DND-41 (cell line): ENCODE data around the gene WNK2.

ENCODE experiments used
- ATAC-seq: fragments of 200-7000 bp; cut with Tn5 transposase; 3 replicates; pipeline ENCODE4 v1.9.1; 2021; ENCODE audit warnings: low read depth; ENCODE audit not compliant: insufficient read depth
- DNase-seq: peaks from one replicate; pipeline ENCODE4 v3.0.0-alpha.2; 2020
- H2AFZ ChIP-seq: 2 replicates; pipeline ENCODE4 v1.6.0; 2012; ENCODE audit warnings: low read depth, low read length
- H3K27ac ChIP-seq: 2 replicates; pipeline ENCODE4 v1.5.1; 2012; ENCODE audit warnings: low read length, inconsistent platforms
- H3K27me3 ChIP-seq: fragments of 200-600 bp; sonication (generic); 2 replicates; pipeline ENCODE4 v1.6.0; 2012; ENCODE audit warnings: low read length, mild to moderate bottlenecking, inconsistent platforms; ENCODE audit not compliant: insufficient read depth, poor library complexity
- H3K36me3 ChIP-seq: 2 replicates; pipeline ENCODE4 v1.5.1; 2012; ENCODE audit warnings: low read length, inconsistent platforms; ENCODE audit not compliant: insufficient read depth
- H3K4me1 ChIP-seq: 2 replicates; pipeline ENCODE4 v1.5.1; 2012; ENCODE audit warnings: mild to moderate bottlenecking, low read length; ENCODE audit not compliant: insufficient read depth
- H3K4me2 ChIP-seq: 2 replicates; pipeline ENCODE4 v1.6.0; 2012; ENCODE audit warnings: mild to moderate bottlenecking, moderate library complexity, low read length, inconsistent platforms; ENCODE audit not compliant: insufficient read depth
- H3K4me3 ChIP-seq, 2 experiments: fragments of 200-600 bp in 1 of 2; shearing (Covaris generic) in 1 of 2; 2 replicates each; pipeline ENCODE4 v1.5.1; 2012 to 2016; ENCODE audit warnings: inconsistent platforms in 2 of 2, low read length in 2 of 2, mild to moderate bottlenecking in 2 of 2, low read depth in 1 of 2, moderate library complexity in 1 of 2
- H3K79me2 ChIP-seq: 2 replicates; pipeline ENCODE4 v1.6.0; 2012; ENCODE audit warnings: low read length, inconsistent platforms; ENCODE audit not compliant: insufficient read depth
- H3K9ac ChIP-seq: 2 replicates; pipeline ENCODE4 v1.6.0; 2012; ENCODE audit warnings: low read depth, mild to moderate bottlenecking, inconsistent platforms, low read length, moderate library complexity
- H3K9me3 ChIP-seq: 2 replicates; pipeline ENCODE4 v1.5.1; 2012; ENCODE audit warnings: low read length, moderate library complexity, mild to moderate bottlenecking, inconsistent platforms; ENCODE audit not compliant: insufficient read depth, severe bottlenecking
- H4K20me1 ChIP-seq: 2 replicates; pipeline ENCODE4 v1.6.0; 2012; ENCODE audit warnings: low read length; ENCODE audit not compliant: insufficient read depth
- CTCF ChIP-seq: IDR thresholded peaks from 2 replicates; pipeline ENCODE4 v1.5.1; 2012; ENCODE audit warnings: borderline replicate concordance, low read length, moderate library complexity, mild to moderate bottlenecking; ENCODE audit not compliant: poor library complexity, severe bottlenecking; ENCODE audit errors: extremely low read depth
- EZH2 ChIP-seq: IDR thresholded peaks from 3 replicates; pipeline ENCODE4 v1.6.1; 2012; ENCODE audit warnings: borderline replicate concordance, low read depth, mild to moderate bottlenecking, moderate library complexity, low read length, inconsistent platforms; ENCODE audit not compliant: severe bottlenecking

The WNK2 gene

DNA sequence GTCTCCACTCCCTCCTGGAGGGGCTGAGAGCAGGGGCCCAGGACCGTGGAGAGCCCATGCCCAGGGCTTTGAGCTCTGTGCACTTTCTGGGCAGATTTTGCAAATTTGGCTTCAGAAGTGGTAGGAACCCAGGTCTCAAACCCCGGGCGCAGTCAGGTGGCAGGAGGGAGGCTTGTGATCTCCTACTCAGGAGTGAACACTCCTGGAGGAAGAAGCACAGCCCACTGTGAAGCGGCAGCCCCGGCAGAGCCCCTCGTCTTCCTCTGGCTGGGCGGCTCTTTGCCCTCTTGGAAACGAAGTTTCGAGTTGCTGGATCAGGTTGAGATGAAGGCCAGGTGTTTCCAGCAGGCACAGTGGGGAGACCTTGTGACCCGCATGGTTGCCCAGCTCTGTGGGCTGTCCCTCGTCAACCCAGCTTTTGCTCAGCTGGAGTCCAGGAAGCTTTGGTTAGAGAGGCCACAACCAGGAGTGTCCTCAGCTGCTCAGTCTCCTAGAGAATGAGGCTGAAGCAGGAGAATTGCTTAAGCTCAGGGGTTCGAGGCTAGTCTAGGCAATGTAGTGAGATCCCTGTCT lies 48.5 kb downstream of the WNK2 start:
- H3K36me3 ChIP-seq, result no peaks in the 10 kb centered on the region
- no peak overlapping the region for H3K27ac ChIP-seq
- H4K20me1 ChIP-seq, result no peaks in the 10 kb centered on the region; the same call in 1 of the 2 replicates
- peaks cover 4% of the 10 kb centered on the region for H3K9me3 ChIP-seq
- no peak overlapping the region for H3K4me2 ChIP-seq
- ATAC-seq (no peak), DNase-seq (no peak)
- no peak for TF ChIP-seq CTCF
- no peak for TF ChIP-seq EZH2
- H3K79me2 ChIP-seq, result no peaks in the 10 kb centered on the region
- H3K9ac ChIP-seq, result no peak overlapping the region
- no peak overlapping the region for H3K4me3 ChIP-seq
- no peaks in the 10 kb centered on the region for H3K27me3 ChIP-seq
- H3K4me1 ChIP-seq, result no peaks in the 10 kb centered on the region
- H2AFZ ChIP-seq, result no peak overlapping the region

GRCh38 chr9:93233033-93233432 lies 49.1 kb downstream of the WNK2 start:
- Histone ChIP-seq H3K27ac (no peak overlapping the region), H3K36me3 (no peaks in the 10 kb centered on the region), H3K79me2 (no peaks in the 10 kb centered on the region), H3K27me3 (no peaks in the 10 kb centered on the region), H2AFZ (no peak overlapping the region), H3K4me1 (no peaks in the 10 kb centered on the region), H3K4me3 (no peak overlapping the region), H3K9ac (no peak overlapping the region), H4K20me1 (no peaks in the 10 kb centered on the region; the same call in 1 of the 2 replicates), H3K9me3 (peaks cover 4% of the 10 kb centered on the region), H3K4me2 (no peak overlapping the region)
- no peak for DNase-seq
- no peak for TF ChIP-seq CTCF
- TF ChIP-seq EZH2, result no peak
- ATAC-seq, result no peak

DNA sequence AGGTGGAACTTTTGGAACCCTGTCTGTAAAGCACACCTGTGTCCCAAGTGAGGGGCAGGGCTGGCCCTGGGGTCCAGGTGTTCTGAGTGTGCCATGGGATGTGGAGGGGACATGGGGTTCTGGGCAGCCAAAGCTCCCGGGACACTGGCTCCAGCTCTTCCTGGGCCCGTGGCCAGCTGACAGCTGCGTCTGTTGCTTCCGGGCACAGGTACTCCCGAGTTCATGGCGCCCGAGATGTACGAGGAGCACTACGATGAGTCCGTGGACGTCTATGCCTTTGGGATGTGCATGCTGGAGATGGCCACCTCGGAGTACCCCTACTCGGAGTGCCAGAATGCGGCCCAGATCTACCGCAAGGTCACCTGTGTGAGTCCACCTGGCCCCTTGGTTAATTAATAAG lies 50.7 kb downstream of the WNK2 start:
- TF ChIP-seq CTCF (no peak), EZH2 (no peak)
- no peaks in the 10 kb centered on the region for H3K27me3 ChIP-seq
- ATAC-seq, result no peak
- H4K20me1 ChIP-seq, result no peaks in the 10 kb centered on the region; the same call in 1 of the 2 replicates
- H3K4me3 ChIP-seq, result no peak overlapping the region
- H2AFZ ChIP-seq, result no peak overlapping the region
- no peaks in the 10 kb centered on the region for H3K4me1 ChIP-seq
- no peaks in the 10 kb centered on the region for H3K79me2 ChIP-seq
- DNase-seq, result no peak
- H3K36me3 ChIP-seq, result no peaks in the 10 kb centered on the region
- H3K27ac ChIP-seq, result no peak overlapping the region
- no peak overlapping the region for H3K9ac ChIP-seq
- peaks cover 4% of the 10 kb centered on the region for H3K9me3 ChIP-seq
- H3K4me2 ChIP-seq, result no peak overlapping the region
